ENCODE results near the gene MRI1. TPM values are rescaled to one million over a fixed set of nuclear protein-coding genes. Genes with fewer than 3 reads are reported as not detected.

MRI1 gene
- polyA plus RNA-seq, 1 donor from 2014 or later: 17.6 TPM

GRCh38 chr19:13794757-13795589, 30.7 kb downstream of the MRI1 start, which contains the start of gene ZSWIM4:
Gene ZSWIM4, plus strand, starts transcription at chr19:13795443. Its CDS starts 206 bp downstream, at chr19:13795649.
- H3K36me3 Mint-ChIP-seq: no peaks in the 10 kb centered on the region
- peaks cover 18 to 23% (median 22%) of the 10 kb centered on the region in 3 donors for H3K4me1 Mint-ChIP-seq
- no peaks in the 10 kb centered on the region for H3K27me3 Mint-ChIP-seq
- no peaks in the 10 kb centered on the region for H3K9me3 Mint-ChIP-seq
- peak within 1 kb of the TSS; percentile 95 to 99 (median 97) for H3K27ac Mint-ChIP-seq
- H3K4me3 Mint-ChIP-seq: peak within 1 kb of the TSS; percentile 93 to 100 (median 99)

GRCh38 chr19:13795595-13796300, 31.4 kb downstream of the MRI1 start:
- Mint-ChIP-seq H3K27me3 (no peaks in the 10 kb centered on the region), H3K27ac (peak overlapping the region in 2 of 3 donors; percentile 95 to 98), H3K9me3 (no peaks in the 10 kb centered on the region), H3K4me3 (peak overlapping the region; percentile 76 to 100 (median 99)), H3K36me3 (no peaks in the 10 kb centered on the region), H3K4me1 (peaks cover 11 to 17% (median 16%) of the 10 kb centered on the region in 3 donors)

DNA sequence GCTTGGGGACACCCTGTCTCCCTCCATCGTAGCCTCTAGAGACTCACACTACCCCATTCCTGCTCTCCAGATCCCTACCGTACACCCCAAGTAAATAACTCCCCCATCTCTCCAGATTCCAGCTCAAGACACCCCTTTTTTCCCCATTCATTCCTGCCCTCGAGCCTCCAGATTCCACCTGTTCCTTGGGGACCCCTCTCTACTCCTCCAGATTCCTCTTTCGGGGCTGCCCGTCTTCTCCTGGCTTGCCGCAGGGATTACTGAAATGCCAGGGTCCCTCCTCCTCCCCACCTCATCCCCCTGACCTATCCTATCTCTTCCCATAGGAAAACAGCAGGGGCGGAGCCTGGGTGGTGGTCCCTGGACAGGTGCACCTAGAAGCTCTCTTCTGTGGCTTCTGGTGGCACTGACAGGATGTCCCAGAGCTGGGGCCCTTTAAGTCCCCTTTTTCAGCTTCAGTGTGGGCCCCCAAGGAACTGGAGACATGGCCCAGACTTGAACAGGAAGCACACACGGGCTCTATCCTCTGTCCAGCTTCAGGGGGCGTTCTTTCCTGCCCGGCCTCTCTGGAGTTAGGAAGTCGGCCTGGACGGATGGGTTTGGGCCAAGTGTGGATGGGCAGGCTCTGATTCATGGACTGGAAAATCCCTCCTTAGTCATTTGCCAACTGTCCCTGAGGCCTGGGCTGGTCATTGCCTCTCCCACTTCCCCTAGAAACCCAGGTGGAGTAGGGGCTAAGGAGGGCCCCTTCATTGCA, 32.2 kb downstream of the MRI1 start:
- H3K4me1 Mint-ChIP-seq: peaks cover 11 to 17% (median 16%) of the 10 kb centered on the region in 3 donors
- H3K27ac Mint-ChIP-seq: peak overlapping the region in 1 of 3 donors; percentile 98
- no peaks in the 10 kb centered on the region for H3K27me3 Mint-ChIP-seq
- H3K9me3 Mint-ChIP-seq: no peaks in the 10 kb centered on the region
- peak overlapping the region; percentile 71 to 95 (median 82) for H3K4me3 Mint-ChIP-seq
- H3K36me3 Mint-ChIP-seq: no peaks in the 10 kb centered on the region

GRCh38 chr19:13797058-13797440, 32.7 kb downstream of the MRI1 start:
- H3K27me3 Mint-ChIP-seq: no peaks in the 10 kb centered on the region
- no peaks in the 10 kb centered on the region for H3K36me3 Mint-ChIP-seq
- peak overlapping the region in 2 of 4 donors; percentile 71 to 95 for H3K4me3 Mint-ChIP-seq
- peaks cover 11 to 17% (median 16%) of the 10 kb centered on the region in 3 donors for H3K4me1 Mint-ChIP-seq
- H3K27ac Mint-ChIP-seq: peak overlapping the region in 1 of 3 donors; percentile 71
- H3K9me3 Mint-ChIP-seq: no peaks in the 10 kb centered on the region

DNA sequence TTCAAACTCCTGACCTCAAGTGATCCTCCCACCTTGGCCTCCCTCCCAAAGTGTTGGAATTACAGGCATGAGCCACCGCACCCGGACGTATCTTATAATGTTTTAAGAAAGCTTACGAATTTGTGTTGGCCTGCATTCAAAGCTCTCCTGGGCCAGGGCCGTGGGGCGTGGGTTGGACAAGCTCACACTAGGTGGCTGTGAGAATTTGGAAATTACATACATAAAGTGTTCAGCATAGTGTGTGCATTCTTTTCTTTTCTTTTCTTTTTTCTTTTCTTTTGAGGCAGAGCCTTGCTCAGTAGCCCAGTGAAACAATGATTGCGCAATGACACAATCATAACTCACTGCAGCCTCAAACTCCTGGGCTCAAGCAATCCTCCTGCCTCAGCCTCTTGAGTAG, 33.5 kb downstream of the MRI1 start:
- no peaks in the 10 kb centered on the region for H3K9me3 Mint-ChIP-seq
- H3K4me1 Mint-ChIP-seq: peaks cover 11 to 17% (median 16%) of the 10 kb centered on the region in 3 donors
- peak overlapping the region in 2 of 4 donors; percentile 11 to 71 for H3K4me3 Mint-ChIP-seq
- H3K36me3 Mint-ChIP-seq: no peaks in the 10 kb centered on the region
- H3K27me3 Mint-ChIP-seq: no peaks in the 10 kb centered on the region
- peak overlapping the region in 1 of 3 donors; percentile 71 for H3K27ac Mint-ChIP-seq

DNA sequence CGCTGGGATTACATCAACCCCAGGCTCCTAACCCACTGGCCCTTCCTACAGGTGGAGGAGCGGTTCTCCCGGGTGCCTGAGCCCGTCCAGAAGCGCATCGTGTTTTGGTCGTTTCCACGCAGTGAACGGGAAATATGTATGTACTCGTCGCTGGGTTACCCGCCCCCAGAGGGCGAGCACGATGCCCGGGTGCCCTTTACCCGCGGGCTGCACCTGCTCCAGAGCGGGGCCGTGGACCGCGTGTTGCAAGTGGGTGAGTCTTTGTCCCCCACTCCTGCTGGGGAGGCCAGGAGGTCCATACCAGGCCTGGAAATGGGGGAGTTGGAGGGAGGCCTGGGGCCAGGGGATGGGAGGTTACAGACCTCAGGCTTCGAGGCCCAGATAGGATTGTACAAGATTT, 35.3 kb downstream of the MRI1 start:
- Mint-ChIP-seq H3K4me1 (peaks cover 6 to 12% (median 11%) of the 10 kb centered on the region in 3 donors), H3K9me3 (no peaks in the 10 kb centered on the region), H3K27me3 (no peaks in the 10 kb centered on the region), H3K27ac (no peak overlapping the region), H3K4me3 (no peak overlapping the region), H3K36me3 (no peaks in the 10 kb centered on the region)

DNA sequence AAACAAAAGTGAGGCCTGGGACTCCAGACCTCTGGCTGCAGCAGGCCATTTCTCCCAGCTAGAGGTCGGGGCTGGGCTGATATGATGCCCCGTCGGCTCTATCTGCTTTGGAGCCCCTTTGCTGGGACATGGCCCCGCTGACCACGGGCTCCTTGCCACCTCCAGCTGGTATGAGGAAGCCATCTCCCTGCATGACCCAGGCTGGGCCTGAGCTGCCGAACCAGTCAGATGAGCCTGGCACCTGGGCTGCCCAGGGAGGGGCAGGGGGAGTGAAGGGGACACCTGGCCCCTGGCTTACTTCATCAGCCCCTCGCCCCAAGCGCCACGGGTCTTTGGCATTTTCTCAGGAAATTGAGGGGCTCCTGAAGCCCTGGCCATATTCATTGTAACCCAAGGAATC, 38.7 kb downstream of the MRI1 start:
- Mint-ChIP-seq H3K4me1 (no peaks in the 10 kb centered on the region), H3K36me3 (no peaks in the 10 kb centered on the region), H3K4me3 (no peak overlapping the region), H3K27me3 (no peaks in the 10 kb centered on the region), H3K9me3 (no peaks in the 10 kb centered on the region), H3K27ac (no peak overlapping the region)

GRCh38 chr19:13804830-13805683, 40.7 kb downstream of the MRI1 start:
- H3K27me3 Mint-ChIP-seq: no peaks in the 10 kb centered on the region
- H3K4me1 Mint-ChIP-seq: no peaks in the 10 kb centered on the region
- no peaks in the 10 kb centered on the region for H3K9me3 Mint-ChIP-seq
- H3K36me3 Mint-ChIP-seq: peaks cover 2% of the 10 kb centered on the region
- peak overlapping the region in 1 of 4 donors; percentile 60 for H3K4me3 Mint-ChIP-seq
- no peak overlapping the region for H3K27ac Mint-ChIP-seq

- Mint-ChIP-seq H3K36me3 (peaks cover 2% of the 10 kb centered on the region), H3K4me1 (no peaks in the 10 kb centered on the region), H3K27ac (no peak overlapping the region), H3K27me3 (no peaks in the 10 kb centered on the region), H3K4me3 (no peak overlapping the region), H3K9me3 (no peaks in the 10 kb centered on the region)
Observed at GRCh38 chr19:13806728-13807127, 42.4 kb downstream of the MRI1 start.

GRCh38 chr19:13807421-13808021, 43.2 kb downstream of the MRI1 start:
- no peaks in the 10 kb centered on the region for H3K27me3 Mint-ChIP-seq
- H3K4me1 Mint-ChIP-seq: no peaks in the 10 kb centered on the region
- H3K36me3 Mint-ChIP-seq: peaks cover 2% of the 10 kb centered on the region
- no peak overlapping the region for H3K27ac Mint-ChIP-seq
- no peak overlapping the region for H3K4me3 Mint-ChIP-seq
- no peaks in the 10 kb centered on the region for H3K9me3 Mint-ChIP-seq

DNA sequence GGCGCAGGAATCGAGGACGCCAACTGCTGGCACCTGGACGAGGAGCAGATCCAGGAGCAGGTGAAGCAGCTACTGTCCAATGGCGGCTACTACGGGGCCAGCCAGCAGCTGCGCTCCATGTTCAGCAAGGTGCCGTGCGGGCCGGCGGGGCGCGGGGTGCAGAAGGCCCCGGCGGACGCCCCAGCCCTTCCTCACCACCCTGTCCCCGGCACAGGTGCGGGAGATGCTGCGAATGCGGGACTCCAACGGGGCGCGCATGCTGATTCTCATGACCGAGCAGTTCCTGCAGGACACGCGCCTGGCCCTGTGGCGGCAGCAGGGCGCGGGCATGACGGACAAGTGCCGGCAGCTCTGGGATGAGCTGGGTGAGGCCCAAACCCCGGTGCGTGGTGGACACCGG, 44.5 kb downstream of the MRI1 start:
- no peaks in the 10 kb centered on the region for H3K27me3 Mint-ChIP-seq
- no peaks in the 10 kb centered on the region for H3K4me1 Mint-ChIP-seq
- H3K4me3 Mint-ChIP-seq: no peak overlapping the region
- no peaks in the 10 kb centered on the region for H3K9me3 Mint-ChIP-seq
- H3K27ac Mint-ChIP-seq: no peak overlapping the region
- H3K36me3 Mint-ChIP-seq: peaks cover 2% of the 10 kb centered on the region

DNA sequence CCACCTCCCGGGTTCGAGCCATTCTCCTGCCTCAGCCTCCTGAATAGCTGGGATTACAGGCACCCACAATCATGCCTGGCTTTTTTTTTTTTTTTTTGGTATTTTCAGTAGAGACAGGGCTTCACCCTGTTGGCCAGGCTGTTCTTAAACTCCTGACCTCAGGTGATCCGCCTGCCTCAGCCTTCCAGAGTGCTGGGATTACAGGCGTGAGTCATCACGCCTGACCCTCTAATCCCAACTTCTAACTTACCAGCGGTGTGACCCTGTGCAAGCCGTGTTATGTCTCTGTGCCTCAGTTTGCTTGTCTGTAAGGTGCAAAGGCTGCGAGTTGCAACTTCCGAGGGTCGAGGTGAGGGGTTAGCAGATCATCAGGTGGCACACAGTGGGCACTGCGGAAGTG, 48.2 kb downstream of the MRI1 start:
- no peaks in the 10 kb centered on the region for H3K4me1 Mint-ChIP-seq
- H3K4me3 Mint-ChIP-seq: no peak overlapping the region
- H3K36me3 Mint-ChIP-seq: peaks cover 2% of the 10 kb centered on the region
- H3K9me3 Mint-ChIP-seq: no peaks in the 10 kb centered on the region
- H3K27ac Mint-ChIP-seq: no peak overlapping the region
- no peaks in the 10 kb centered on the region for H3K27me3 Mint-ChIP-seq

- H3K27me3 Mint-ChIP-seq: no peaks in the 10 kb centered on the region
- H3K4me1 Mint-ChIP-seq: no peaks in the 10 kb centered on the region
- H3K4me3 Mint-ChIP-seq: no peak overlapping the region
- H3K36me3 Mint-ChIP-seq: peaks cover 3% of the 10 kb centered on the region
- no peaks in the 10 kb centered on the region for H3K9me3 Mint-ChIP-seq
- no peak overlapping the region for H3K27ac Mint-ChIP-seq
Observed at GRCh38 chr19:13813147-13813546, 48.8 kb downstream of the MRI1 start.

GRCh38 chr19:13814550-13814949, 50.2 kb downstream of the MRI1 start:
- no peaks in the 10 kb centered on the region for H3K9me3 Mint-ChIP-seq
- peaks cover 4% of the 10 kb centered on the region for H3K36me3 Mint-ChIP-seq
- H3K4me1 Mint-ChIP-seq: no peaks in the 10 kb centered on the region
- no peak overlapping the region for H3K4me3 Mint-ChIP-seq
- H3K27me3 Mint-ChIP-seq: no peaks in the 10 kb centered on the region
- no peak overlapping the region for H3K27ac Mint-ChIP-seq
